ENCODE measurements around the gene BAIAP3.

Gene BAIAP3

DNA sequence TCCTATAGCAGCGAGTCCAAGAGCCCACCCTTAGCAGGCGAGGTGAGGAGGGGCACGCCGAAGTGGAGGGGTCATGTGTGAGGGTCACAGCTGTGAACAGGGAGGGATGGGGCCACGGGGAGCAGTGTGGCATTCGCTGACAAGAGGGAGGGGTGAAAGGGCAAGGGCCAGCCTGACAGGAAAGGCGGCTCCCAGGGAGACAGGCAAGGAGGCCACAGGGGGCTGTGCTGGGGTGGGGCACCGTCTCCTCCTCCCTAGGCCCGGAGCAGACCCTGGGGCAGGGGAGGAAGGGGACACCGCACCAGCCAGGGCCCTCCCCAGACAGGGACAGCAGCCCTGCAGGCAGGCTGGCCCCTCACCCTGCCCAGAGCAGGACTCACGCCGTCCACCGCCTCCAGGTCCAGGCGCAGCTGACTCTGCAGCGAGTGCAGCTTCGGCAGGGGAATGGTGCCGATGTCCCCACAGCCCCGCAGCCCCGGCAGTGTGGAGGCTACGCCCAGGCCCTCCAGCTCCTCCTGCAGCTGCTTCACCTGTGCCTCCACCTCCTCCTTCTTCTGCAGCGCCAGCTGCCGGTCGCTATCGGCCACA is 33.4 kb downstream of the BAIAP3 start:
- DNase-seq (ENCODE audit: low read depth, low spot score): no peak

DNA sequence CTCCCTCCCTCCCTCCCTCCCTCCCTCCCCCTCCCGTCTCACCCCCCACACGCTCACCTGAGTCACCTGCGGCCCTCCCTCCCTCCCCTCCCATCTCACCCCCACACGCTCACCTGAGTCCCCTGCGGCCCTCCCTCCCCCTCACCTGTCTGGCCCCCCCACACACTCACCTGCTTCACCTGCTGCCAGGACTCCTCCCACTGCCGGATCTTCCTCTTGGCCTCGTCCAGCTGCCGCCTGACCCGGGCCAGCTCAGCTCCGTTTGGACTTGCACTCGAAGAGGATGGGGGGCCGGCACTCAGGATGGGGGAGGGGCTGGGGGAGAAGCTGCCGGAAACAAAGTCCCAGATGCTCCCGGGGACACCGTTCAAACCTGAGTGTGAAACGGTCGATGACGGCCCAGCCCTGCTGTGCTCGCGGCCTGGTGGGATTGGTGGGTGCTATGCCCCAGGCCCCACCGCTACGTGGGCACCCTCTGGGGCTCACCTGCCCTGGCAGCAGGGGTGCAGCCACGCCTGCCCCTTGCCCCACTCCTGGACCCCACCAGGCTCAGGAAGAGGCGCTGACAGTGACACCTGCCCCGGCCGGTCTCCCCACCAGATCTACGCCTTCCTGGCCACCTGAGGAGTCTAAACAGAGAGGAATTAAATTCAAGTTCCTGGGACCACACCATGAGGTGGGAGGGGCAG is 34.2 kb downstream of the BAIAP3 start:
- no peak for DNase-seq (ENCODE audit: low read depth, low spot score)

DNA sequence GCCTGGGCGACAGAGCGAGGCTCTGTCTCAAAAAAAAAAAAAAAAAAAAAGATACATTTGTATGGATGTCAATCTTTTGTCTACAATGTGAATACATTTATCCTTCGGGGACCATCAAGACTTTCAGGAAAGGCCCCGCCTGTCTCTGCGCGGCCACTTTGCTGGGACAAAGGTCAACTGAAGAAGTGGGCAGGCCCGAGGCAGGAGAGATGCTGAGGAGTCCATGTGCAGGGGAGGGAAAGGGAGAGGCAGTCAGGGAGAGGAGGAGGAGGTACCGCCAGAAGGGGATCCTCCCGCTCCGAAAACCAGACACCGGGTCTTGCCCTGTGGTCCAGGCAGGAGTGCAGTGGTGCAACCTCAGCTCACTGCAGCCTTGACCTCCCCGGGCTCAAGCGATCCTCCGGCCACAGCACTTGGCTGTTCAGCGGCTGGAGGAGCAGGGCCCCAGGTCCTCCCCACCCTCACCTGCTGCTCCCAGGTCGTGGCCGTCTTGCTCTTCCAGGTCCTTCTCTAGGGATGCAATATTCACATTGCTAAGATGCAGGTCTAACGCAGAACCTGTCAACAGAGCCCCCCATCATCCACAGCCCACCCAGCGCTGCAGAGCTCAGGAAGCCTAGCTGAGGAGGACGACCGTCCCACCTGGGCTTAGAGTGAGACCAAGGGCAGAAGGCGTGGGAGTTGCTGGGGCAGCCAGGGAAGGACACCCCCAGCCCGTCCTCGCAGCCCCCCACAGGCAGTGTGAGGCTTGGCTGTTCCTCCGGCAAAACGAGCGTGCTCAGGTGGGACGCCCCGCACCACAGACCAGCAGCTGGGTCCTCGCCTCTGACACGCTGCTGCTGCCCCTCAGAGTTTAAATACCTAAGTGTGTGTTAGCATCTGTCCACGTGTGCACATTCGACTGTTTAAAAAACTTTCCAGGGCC is 37.9 kb downstream of the BAIAP3 start:
- no peak for DNase-seq (ENCODE audit: low read depth, low spot score)

DNA sequence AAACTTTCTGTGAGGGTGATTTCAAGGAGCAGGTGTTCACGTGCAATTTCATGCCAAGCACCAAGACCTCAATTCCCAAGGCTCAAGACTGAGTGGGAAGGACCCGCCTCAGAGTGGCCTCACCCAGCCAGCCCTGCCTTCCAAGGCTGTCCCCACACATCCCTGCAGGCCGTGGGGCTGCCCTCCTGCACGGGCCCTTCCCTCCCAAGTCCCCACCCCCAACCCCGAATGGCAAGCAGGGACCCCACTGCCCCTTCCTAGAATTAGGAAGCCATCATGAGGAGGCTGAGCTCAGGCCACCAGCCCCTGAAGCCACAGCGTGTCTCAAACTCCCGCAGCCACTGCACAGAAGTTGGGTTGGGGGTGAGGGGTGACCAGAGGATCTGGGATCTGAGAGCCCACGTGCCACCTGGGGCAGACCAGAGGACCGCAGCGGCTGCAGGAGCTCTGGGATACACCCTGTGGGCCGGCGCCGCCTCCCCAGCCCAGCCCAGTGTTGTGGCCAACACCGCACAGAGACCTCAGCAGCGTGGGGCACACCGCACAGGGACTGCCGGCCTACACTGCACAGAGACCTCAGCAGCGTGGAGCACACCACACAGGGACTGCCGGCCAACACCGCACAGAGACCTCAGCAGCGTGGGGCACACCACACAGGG is 39.0 kb downstream of the BAIAP3 start:
- DNase-seq (ENCODE audit: low read depth, low spot score): no peak

DNA sequence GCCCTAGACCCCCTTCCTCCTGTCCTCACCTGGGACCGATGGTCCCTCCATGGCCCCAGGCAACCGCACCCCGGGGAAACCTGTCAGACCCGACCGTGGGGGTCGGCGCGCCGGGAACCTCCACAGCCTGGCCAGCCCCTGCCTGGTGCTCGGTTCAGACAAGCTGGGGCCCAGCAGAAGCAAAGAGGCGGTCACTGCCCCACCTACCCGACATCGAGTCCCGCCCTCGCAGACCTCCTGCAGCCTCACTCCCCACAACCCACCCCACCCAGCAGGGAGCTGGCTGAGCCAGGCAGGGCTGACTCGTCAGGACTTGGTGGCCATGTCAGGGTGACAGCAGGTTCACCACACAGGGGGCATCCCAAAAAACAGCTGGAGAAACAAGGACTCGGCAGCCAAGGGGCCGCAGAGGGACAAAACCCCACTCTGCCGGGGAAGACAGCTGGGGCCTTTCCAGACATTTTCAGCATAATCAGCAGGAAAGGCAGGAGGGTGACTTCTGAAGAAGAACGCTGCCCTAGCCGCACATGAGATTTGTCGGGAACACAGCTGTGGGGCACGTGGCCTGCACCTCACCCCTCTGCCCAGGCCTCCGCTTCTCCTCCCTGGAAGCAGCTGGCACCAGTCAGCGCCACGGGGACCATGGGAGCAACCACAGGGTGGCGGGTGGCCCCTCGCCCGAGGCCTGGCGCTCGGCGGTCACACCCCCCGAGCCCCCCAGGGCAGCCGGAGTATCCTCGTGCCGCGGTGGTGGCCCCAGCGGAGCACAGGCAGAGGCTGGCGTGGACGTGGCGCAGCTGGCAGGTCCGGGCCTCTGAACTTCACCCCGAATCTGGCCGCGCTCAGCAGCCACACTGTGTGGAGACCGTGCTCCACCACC is 41.2 kb downstream of the BAIAP3 start:
- DNase-seq (ENCODE audit: low read depth, low spot score): no peak

DNA sequence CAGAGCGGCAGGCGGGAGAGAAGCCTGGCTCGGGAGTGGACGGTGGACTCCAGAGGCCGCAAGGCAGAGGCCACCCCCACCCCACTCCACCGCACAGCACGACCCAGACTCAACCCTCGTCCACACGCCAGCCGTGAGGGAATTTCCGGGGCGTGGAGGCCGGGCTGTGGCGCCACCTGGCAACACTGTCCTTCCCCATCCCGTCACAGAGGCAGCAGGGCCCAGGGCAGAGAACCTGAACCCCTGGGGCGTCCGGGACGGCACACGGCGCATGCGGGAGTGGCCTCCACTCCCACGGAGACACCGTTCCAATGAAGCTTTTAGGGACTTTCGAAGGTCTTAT is 41.8 kb downstream of the BAIAP3 start:
- DNase-seq (ENCODE audit: low read depth, low spot score): no peak

DNA sequence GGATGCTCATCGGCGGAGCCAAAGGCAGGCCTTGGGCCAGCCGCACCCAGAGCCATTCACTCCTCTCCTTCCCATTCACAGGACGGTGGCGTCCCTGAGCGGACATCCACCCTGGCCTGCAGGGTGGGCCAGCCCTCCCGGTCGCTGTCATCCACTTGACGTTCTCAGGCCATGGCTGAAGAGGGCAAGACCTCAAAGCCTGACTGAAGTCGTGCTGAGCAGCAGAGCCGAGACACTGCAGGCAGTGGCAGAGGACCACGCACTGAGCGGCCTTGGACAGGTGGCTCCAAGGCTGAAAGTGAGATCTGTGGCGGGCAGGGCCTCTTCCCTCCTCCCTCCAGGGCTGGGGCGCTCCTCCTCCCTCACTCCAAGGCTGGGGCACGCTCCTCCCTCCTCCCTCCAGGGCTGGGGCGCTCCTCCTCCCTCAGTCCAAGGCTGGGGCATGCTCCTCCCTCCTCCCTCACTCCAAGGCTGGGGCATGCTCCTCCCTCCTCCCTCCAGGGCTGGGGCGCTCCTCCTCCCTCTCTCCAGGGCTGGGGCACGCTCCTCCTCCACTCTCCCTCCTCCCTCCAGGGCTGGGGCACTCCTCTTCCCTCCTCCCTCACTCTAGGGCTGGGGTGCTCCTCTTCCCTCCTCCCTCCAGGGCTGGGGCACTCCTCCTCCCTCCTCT is 42.4 kb downstream of the BAIAP3 start:
- no peak for DNase-seq (ENCODE audit: low read depth, low spot score)

DNA sequence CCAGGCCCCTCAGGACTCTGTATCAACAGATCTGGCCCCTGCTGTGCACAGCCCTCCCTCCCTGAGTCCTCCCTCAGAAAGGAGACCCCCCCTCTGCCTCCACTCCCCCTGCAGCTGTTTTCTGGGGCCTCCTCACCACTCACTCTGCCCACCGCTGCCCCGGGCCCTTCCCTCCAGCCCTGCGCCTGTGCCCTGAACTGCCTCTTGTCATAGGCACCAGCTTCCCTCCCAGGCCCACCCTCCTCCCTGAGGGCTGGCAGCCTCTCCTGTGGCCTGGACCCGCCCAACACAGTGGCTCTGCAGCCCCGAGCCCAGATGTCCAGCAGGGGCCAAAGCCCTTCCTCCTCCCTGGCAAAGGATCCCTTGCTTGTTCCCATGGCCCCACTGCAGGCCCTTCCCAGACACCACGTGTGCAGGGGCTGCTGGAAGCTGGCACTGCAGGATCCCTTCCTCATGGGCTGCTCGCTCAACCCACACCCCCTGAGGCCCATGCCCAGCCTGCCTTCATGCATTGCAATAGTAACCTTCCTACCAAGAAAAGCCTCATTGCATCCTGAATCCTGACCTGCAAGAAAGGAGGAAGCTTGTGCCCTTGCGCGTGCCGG is 44.1 kb downstream of the BAIAP3 start:
- DNase-seq (ENCODE audit: low read depth, low spot score): no peak

DNA sequence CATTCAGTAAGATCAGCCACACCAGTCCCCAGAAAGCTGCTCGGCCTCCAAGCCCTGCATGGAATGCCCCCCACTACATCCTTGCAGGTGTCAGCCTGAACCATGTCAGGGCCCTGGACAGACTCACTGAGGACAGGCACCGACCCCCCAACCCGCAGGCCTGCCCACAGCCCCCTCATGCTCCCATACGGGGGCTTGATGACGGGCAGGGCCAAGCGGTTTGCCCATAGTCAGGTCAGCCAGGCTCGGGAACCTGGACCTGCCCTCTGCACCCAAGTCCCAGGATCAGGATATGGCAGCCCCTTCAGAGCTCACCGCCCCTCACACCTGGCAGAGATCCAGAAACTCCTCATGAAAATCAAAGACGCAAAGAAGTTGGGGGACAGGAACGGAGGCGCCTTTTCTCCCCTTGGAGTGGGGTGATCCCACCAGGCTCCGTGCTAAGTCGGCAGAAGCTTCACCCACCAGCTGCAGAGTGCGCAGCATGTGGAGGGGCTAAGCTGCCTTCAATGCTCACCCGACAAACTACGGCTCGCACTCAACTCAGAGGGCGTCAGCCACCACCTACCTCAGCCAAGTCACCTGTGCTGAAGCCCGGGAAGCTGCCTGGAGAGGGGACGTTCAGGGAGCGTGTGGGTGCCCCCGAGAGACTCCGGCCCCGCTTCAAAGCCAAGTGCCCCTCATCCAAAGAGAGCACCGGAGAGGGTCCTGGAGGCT is 44.8 kb downstream of the BAIAP3 start:
- no peak for DNase-seq (ENCODE audit: low read depth, low spot score)

DNA sequence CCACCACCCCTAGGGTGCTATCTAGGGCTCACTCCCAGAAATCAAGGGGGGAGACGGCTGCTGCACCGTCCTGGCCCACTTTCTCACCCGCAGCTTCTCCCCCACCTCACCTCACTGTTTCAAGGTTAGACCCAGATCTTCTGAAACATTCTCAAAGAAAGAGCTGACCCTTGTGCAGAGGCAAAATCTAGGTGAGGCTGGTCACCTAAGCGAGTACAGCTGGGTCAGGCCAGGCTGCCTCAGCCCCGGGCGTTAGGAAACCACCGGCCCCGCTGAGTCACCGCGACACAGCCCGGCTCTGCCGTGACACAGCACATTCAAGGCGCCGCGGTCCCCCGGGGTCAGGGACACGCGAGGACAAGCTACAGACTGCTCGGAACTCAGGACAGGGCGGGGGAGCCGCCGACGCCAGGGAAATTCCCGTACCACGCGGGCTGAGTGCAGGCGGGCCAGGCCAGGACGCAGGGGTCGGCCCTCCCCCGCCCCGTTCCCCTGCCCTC is 45.4 kb downstream of the BAIAP3 start:
- DNase-seq (ENCODE audit: low read depth, low spot score): peak; percentile 26

DNA sequence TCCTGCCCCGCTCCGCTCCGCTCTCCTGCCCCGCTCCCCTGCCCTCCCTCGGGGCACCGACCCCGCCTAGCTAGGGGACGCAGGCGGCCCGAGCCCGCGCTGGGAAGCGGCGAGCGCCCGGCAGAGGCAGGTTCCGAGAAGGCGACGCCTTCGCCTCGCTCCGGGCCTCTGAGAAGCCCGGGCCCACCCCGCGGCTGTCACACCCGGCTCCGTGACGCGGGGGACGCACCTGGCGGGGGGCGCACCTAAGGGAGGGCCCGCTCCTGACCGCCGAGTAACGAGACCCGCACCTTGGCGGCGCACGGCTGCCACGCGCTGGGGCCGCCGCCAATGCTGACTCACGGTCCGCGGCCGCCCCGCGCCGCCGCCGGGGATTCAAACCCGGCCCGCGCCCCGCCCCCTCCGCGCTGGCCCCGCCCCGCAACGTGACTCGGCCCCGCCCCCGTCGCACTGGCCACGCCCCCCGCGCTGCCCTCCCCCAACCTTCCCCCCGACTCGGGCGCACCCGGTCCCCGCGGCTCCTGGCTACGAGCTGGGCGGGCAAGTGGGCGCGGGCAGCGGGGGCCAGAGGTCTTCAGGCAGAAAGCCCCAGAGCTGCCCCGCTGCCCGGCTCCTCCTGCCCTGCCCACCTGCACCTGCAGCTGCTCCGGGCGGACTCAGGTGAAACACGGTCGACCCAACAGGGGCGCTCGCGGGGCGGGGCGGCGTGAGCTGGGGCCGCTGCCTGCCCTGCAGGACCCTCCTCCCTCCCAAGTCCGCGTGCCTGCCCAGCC is 46.0 kb downstream of the BAIAP3 start:
- peak; percentile 32 for DNase-seq (ENCODE audit: low read depth, low spot score)

DNA sequence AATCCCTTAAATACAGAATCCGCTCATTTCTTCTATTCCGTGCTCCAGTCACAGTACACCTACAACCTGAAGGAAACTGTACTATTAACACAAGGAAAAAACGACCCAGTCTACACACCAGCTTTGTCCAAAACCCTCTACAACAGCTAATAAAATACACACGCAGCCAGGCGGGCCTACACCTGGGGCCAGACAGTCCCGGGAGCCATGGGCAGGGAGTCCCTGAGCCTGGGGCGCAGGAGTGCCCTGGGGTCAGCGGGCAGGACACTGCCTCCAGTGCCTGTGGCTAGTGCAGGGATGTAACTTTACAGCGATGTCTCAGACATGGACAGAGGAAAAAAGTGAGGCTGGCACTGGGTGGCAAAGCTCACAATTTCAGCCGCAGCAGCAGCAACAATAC is 46.8 kb downstream of the BAIAP3 start:
- no peak for DNase-seq (ENCODE audit: low read depth, low spot score)

DNA sequence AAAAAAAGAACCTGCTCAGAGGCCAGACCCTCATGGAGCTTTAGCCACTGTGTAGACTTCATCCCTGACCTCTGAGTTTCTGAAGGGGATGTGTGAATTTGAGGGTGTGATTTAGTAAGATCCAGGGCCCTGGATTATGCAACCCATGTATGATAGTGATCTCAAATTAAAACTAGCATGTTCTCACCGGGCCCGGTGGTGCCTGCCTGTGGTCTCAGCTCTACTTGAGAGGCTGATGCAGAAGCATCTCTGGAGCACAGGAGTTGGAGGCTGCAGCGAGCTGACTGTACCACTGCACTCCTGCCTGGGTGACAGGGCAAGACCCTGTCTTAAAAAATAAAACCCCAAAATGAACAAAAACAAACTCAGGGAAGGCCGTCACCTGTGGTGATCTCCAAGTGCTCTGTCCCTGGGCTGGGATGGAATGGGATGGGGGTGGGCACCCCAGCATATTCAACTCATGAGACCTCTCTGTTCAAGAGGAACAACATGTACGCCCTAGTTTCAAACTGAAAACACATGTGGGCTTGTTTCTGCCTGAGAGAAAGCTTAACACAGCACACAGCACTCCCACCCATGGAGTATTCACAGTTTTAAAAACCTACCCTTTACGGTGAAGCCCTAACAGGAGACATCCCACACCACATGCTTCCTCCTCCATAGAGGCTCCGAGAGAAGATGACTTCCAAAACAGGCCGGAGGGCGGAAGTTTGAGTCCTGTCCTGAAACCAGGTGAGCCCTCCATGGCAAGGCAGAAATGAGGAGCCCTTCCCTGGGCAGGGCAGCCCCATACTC is 48.4 kb downstream of the BAIAP3 start:
- DNase-seq (ENCODE audit: low read depth, low spot score): no peak

DNA sequence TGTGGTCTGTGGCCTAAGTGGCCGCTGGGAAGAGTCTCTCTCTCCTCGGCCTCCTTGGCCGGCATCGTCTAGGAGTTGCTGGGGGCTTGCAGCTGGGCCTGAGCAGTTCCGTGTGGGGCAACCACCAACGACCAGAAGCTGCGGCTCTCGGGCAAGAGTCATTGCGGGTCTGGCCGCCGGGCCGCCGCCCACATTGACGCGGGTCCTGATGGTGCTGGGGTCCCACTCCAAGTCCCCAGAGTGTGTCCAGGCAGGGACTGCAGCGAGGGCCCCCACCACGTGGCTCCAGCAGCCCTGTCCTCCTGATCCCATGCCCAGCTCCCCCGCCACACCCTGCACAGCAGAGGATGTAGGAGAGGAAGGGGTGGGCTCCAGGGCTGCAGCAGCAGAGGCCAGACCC is 50.1 kb downstream of the BAIAP3 start:
- DNase-seq (ENCODE audit: low read depth, low spot score): no peak

DNA sequence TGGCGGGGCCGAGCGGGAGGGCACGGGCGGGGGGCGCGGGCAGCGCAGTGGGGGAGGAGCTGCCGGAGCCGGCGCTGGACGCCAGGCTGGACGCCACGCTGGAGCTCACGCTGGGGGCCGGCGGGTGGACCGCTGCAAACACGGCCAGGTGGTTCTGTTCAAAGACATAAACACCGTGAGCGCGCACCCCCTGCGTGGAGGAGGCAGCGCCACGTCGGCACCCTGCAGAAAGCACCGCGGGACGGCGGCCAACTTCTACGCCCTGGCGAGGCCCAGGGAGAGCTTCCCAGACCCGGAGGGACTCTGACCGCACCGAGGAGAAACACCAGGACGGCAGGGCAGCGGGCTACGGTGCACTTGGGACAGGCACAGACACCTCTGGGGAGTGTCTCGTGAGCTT is 51.8 kb downstream of the BAIAP3 start:
- DNase-seq (ENCODE audit: low read depth, low spot score): no peak

DNA sequence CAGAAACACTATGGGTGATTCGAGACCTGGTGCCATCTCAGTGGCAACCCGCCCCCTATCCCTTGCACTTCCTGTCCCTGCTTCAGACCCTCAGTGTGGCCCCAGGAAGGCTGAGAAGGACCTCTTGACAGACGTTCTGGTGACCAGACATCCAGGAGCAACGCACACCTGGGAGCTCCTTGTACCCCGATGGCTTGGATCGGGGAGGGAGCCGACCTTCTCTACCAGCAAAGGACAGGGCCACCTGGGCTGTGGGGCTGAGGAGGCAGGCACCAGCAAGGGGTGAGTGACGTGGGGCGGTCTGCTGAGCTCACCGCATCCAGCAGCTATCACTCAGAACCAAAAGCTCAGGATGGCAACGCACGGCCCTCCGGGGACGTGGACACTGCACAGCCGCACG is 53.9 kb downstream of the BAIAP3 start:
- no peak for DNase-seq (ENCODE audit: low read depth, low spot score)

DNA sequence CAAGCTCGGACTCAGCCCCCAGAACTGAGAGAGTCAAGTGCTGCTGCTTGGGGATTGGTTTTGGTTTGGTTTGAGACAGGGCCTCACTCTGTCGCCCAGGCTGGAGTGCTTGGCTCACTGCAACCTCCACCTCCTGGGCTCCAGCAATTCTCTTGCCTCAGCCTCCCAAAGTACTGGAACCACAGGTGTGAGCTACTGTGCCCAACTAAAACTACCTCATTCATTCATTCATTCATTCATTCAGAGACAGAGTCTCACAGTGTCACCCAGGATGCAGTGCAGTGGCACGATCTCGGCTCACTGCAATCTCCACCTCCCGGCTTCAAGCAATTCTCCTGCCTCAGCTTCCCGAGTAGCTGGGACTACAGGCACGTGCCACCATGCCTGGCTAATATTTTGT is 56.3 kb downstream of the BAIAP3 start:
- DNase-seq (ENCODE audit: low read depth, low spot score): no peak

DNA sequence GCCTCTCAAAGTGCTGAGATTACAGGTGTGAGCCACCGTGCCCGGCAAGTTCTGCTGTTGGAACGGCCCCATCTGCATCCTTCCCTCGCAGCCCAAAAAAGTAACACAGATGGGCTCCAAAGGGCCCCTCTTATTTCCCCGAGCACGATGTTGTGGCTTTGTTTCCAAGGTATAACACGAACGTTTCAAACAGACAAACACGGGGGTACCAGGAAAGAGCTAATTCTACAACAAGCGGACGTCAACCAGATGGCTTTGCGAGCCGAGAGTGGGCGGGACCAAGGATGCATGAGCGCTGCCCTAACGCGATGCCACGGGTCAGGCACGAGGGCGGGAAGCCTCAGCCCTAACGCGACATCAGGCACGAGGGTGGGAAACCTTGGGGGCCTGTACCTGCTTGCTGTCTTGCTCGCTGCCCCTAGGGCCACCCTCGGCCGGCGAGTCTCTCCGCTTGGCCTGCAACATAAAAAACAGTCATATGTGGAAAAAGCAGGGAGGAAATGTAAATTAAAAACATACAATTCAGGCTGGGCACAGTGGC is 56.9 kb downstream of the BAIAP3 start:
- DNase-seq (ENCODE audit: low read depth, low spot score): no peak

Measured in activated naive CD8-positive, alpha-beta T cell treated with anti-CD3 and anti-CD28 coated beads, Interleukin-2, amount 50 U/mL, for 16 hours (primary cell).